PC-9 (cell line): ENCODE results near the gene USP37. TPM values are rescaled to one million over a fixed set of nuclear protein-coding genes. Genes with fewer than 3 reads are reported as not detected.
"Not testable (repeated sequence)": the region's sequence is repeated elsewhere in the genome, so short reads cannot be mapped to it uniquely, and the experiment has no call there.

Source experiments
- BruUV-seq: library from RNA; stranded (reverse); fragments of 400-500 nt; replicated peaks from 2 replicates; lab custom pipeline; 2021; lab: Mats Ljungman, UMichigan
- CTCF ChIA-PET: fragments of 300-600 bp; sonication (Branson Sonifier 250); formaldehyde crosslinking; loops from one replicate; lab custom pipeline; 2022; ENCODE audit warnings: antibody characterized with exemption; lab: Charles Lee
- POLR2A ChIA-PET: fragments of 300-600 bp; sonication (Branson Sonifier 250); formaldehyde crosslinking; loops from one replicate; lab custom pipeline; 2022; ENCODE audit warnings: antibody characterized with exemption; ENCODE audit not compliant: unreplicated experiment; lab: Charles Lee
- DNase-seq, 2 experiments: peaks; one replicate each; pipeline versions ENCODE4 v3.0.0 to v3.0.0-alpha.2; 2015 to 2022; ENCODE audit warnings: mixed read lengths in 1 of 2
- H2AFZ ChIP-seq: fragments of 200-600 bp; sonication (generic); 2 replicates; pipeline ENCODE4 v1.8.1; 2017; ENCODE audit warnings: antibody characterized with exemption
- H3F3A ChIP-seq: fragments of 200-600 bp; sonication (generic); 2 replicates; pipeline ENCODE4 v1.8.1; 2017; ENCODE audit warnings: antibody characterized with exemption, mild to moderate bottlenecking, low read depth; ENCODE audit not compliant: insufficient read depth
- H3K27ac ChIP-seq: fragments of 200-600 bp; sonication (generic); 2 replicates; pipeline ENCODE4 v1.6.1; 2016; ENCODE audit warnings: mixed run types
- H3K27me3 ChIP-seq: fragments of 200-600 bp; sonication (generic); 2 replicates; pipeline ENCODE4 v1.6.1; 2016; ENCODE audit warnings: low read depth, mixed run types; ENCODE audit not compliant: insufficient read depth
- H3K36me3 ChIP-seq: fragments of 200-600 bp; sonication (generic); 2 replicates; pipeline ENCODE4 v1.6.1; 2016; ENCODE audit warnings: low read depth, mixed run types
- H3K4me1 ChIP-seq: fragments of 200-600 bp; sonication (generic); replicated peaks from 2 replicates; pipeline ENCODE4 v1.6.1; 2016; ENCODE audit warnings: mixed run types; ENCODE audit not compliant: insufficient read depth
- H3K4me2 ChIP-seq: fragments of 200-600 bp; sonication (generic); 2 replicates; pipeline ENCODE4 v1.6.1; 2017; ENCODE audit warnings: mixed run types
- H3K4me3 ChIP-seq: fragments of 200-600 bp; sonication (generic); 2 replicates; pipeline ENCODE4 v1.6.1; 2016; ENCODE audit warnings: mixed run types
- H3K79me2 ChIP-seq: fragments of 200-600 bp; sonication (generic); 2 replicates; pipeline ENCODE4 v1.6.1; 2017; ENCODE audit warnings: low read depth, mixed run types
- H3K9me2 ChIP-seq: fragments of 200-600 bp; sonication (generic); 2 replicates; pipeline ENCODE4 v1.8.1; 2017; ENCODE audit warnings: mild to moderate bottlenecking; ENCODE audit not compliant: insufficient read depth
- H3K9me3 ChIP-seq: fragments of 200-600 bp; sonication (generic); 2 replicates; pipeline ENCODE4 v1.8.1; 2016; ENCODE audit warnings: low read depth; ENCODE audit not compliant: insufficient read depth
- H4K20me1 ChIP-seq: fragments of 200-600 bp; sonication (generic); 2 replicates; pipeline ENCODE4 v1.8.1; 2017; ENCODE audit not compliant: insufficient read depth
- CTCF ChIP-seq: fragments of 200-600 bp; sonication (generic); conservative IDR thresholded peaks from 2 replicates; pipeline ENCODE4 v1.6.1; 2017; ENCODE audit warnings: mixed run types, antibody characterized with exemption, mild to moderate bottlenecking, moderate library complexity
- EZH2 ChIP-seq: fragments of 200-600 bp; sonication (generic); IDR thresholded peaks from 2 replicates; pipeline ENCODE4 v1.8.0; 2017; ENCODE audit warnings: antibody characterized with exemption, low read depth
- intact Hi-C: fragments of 100-400 bp; cut with micrococcal nuclease; formaldehyde crosslinking; loops from one replicate; pipeline ENCODE4 v1.10.0; 2022; ENCODE audit not compliant: unreplicated experiment
- total RNA-seq: library from RNA; stranded (reverse); gene quantifications from 2 replicates; pipeline ENCODE4 v1.2.3, GENCODE V29; 2021

USP37 gene
- total RNA-seq, 1 experiment from 2014 or later = 15.4 TPM

GRCh38 chr2:218558986-218559385 lies 9.2 kb downstream of the USP37 start:
- DNase-seq = no peak
- Histone ChIP-seq H3K27me3 (no peaks in the 10 kb centered on the region), H3F3A (peaks cover 12% of the 10 kb centered on the region; the same call in 1 of the 2 replicates), H3K4me2 (no peak overlapping the region), H2AFZ (no peak overlapping the region), H3K4me3 (no peak overlapping the region), H4K20me1 (no peaks in the 10 kb centered on the region), H3K36me3 (0 out of 2 replicates have a peak, but pooled peaks cover 16% of the 10 kb centered on the region), H3K4me1 (no peaks in the 10 kb centered on the region), H3K79me2 (no peaks in the 10 kb centered on the region), H3K9me3 (no peaks in the 10 kb centered on the region), H3K27ac (no peak overlapping the region), H3K9me2 (no peaks in the 10 kb centered on the region)
- CTCF ChIA-PET = no interaction called here
- no TSS peak for BruUV-seq
- intact Hi-C loops = no loop called here
- POLR2A ChIA-PET = no interaction called here
- TF ChIP-seq EZH2 (no peak), CTCF (no peak)

GRCh38 chr2:218557941-218558340 lies 10.2 kb downstream of the USP37 start:
- Histone ChIP-seq H3K9me3 (no peaks in the 10 kb centered on the region), H3K79me2 (no peaks in the 10 kb centered on the region), H3K36me3 (peaks cover 24% of the 10 kb centered on the region; the same call in 1 of the 2 replicates), H4K20me1 (no peaks in the 10 kb centered on the region), H3K4me1 (no peaks in the 10 kb centered on the region), H3K27me3 (no peaks in the 10 kb centered on the region), H3K27ac (no peak overlapping the region), H2AFZ (no peak overlapping the region), H3K4me2 (no peak overlapping the region), H3K4me3 (no peak overlapping the region), H3F3A (peaks cover 14% of the 10 kb centered on the region; the same call in 1 of the 2 replicates), H3K9me2 (no peaks in the 10 kb centered on the region)
- CTCF ChIA-PET = interaction anchor here (0.6 kb wide), 1 partner anchor 25 kb away, joined by 6 read pairs; no protein-coding TSS in a partner anchor
- intact Hi-C loops = no loop called here
- TF ChIP-seq EZH2 (no peak), CTCF (no peak)
- DNase-seq = no peak
- no TSS peak for BruUV-seq
- POLR2A ChIA-PET = interaction anchor here (0.6 to 0.7 kb wide), 2 partner anchors 36 to 102 kb away, joined by 3 to 4 read pairs; no protein-coding TSS in a partner anchor

GRCh38 chr2:218555527-218555926 lies 12.6 kb downstream of the USP37 start:
- Histone ChIP-seq H3K79me2 (no peaks in the 10 kb centered on the region), H3K4me3 (no peak overlapping the region), H3K4me2 (no peak overlapping the region), H4K20me1 (no peaks in the 10 kb centered on the region), H2AFZ (no peak overlapping the region), H3K36me3 (peaks cover 43% of the 10 kb centered on the region), H3F3A (peaks cover 31% of the 10 kb centered on the region; the same call in 1 of the 2 replicates), H3K4me1 (no peaks in the 10 kb centered on the region), H3K9me3 (no peaks in the 10 kb centered on the region), H3K27me3 (no peaks in the 10 kb centered on the region), H3K9me2 (no peaks in the 10 kb centered on the region), H3K27ac (no peak overlapping the region)
- intact Hi-C loops = no loop called here
- DNase-seq = no peak
- ChIA-PET CTCF (no interaction called here), POLR2A (no interaction called here)
- BruUV-seq = no TSS peak
- TF ChIP-seq EZH2 (no peak), CTCF (no peak)

- H3K4me2 ChIP-seq, intact Hi-C loops, POLR2A ChIA-PET: not testable (repeated sequence)
These were observed 13.9 kb downstream of the USP37 start for GRCh38 chr2:218554225-218554624.

More at GRCh38 chr2:218554225-218554624, 13.9 kb downstream of the USP37 start:
- H3K4me1 ChIP-seq, H4K20me1 ChIP-seq, H3K9me3 ChIP-seq, DNase-seq, CTCF ChIA-PET, H3K27me3 ChIP-seq, H3K27ac ChIP-seq, H3K4me3 ChIP-seq, H3K9me2 ChIP-seq, H2AFZ ChIP-seq, BruUV-seq, H3K79me2 ChIP-seq: not testable (repeated sequence)
- H3F3A ChIP-seq = peaks cover 30% of the 10 kb centered on the region; the same call in 1 of the 2 replicates
- peaks cover 42% of the 10 kb centered on the region for H3K36me3 ChIP-seq
